GM18858 (cell line): Measurements from ENCODE around the gene LRRC42.

Source experiments
- ATAC-seq: cut with Tn5 transposase; IDR thresholded peaks from one replicate; pipeline ENCODE4 v1.9.1; 2021; ENCODE audit not compliant: unreplicated experiment

LRRC42 gene

GRCh38 chr1:53938136-53938830 is 7.9 kb upstream of the LRRC42 start:
- ATAC-seq: no peak

DNA sequence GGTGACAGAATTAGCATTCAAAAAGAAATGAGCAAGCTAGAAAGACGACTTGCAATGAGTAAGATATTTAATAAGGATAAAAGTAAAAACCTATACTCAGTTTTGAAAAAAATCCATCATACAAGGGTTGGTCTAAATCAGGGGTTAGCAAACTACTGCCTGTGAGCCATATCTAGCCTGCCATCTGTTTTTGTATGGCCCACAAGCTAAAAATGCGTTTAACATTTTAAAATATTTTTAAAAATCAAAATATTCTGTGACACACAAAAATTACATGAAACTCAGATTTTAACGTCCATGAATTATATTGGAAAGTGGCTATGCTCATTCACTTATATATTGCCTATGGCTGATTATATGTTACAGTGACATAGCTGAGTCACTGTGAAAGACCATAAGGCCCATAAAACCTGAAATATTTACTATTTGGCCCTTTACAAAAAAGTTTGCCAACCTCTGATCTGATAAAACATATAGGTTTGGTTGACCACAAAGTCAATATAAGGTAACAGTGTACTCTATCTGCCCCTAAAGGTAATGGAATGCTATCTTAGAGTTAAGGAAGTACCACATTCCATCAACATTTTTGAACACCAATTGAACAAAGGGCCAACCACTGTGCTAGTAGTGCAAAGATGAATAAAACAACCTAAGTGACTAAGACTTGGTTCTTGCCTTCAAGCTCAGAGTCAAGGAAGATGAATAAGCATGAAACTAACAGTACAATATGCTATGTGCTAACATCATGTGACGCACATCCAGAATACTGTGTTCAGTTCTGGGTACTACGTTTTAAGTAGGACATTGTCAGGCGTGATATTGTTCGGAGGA is 3.8 kb upstream of the LRRC42 start:
- ATAC-seq: no peak

DNA sequence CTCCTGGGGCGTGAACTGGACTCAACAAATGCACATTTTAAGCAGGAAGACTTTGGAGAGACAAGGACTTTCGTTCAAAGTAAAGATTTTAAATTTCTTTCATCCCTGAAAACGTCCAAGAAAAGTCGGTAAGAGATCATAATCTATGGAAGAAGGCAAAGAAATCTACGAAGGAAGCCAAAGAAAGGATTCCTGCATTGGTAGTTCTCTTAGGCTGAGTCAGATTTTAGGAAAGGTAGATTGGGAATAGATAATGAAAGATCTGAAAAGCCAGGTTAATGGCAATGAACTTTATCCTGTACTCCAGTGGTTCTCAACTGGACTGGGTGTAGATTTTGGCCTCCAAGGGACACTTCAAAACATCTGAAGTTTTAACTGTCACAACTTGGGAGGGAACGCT is 3.1 kb upstream of the LRRC42 start:
- no peak for ATAC-seq

GRCh38 chr1:53943490-53944043 is 2.6 kb upstream of the LRRC42 start:
- no peak for ATAC-seq

GRCh38 chr1:53944469-53945182 is 1.5 kb upstream of the LRRC42 start:
- no peak for ATAC-seq

DNA sequence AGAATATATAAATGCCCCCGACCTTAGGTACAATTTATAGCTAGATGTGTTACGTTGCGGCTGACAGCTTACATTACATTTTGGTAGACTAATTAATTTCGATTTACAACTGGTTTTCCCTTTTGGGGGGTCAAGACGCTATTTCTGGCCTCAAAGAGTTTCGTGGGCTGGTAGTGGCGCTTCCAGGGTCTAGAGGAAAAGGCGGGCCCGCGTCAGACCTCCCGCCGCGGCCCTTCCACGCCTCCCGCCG is 1.0 kb upstream of the LRRC42 start:
- no peak for ATAC-seq

DNA sequence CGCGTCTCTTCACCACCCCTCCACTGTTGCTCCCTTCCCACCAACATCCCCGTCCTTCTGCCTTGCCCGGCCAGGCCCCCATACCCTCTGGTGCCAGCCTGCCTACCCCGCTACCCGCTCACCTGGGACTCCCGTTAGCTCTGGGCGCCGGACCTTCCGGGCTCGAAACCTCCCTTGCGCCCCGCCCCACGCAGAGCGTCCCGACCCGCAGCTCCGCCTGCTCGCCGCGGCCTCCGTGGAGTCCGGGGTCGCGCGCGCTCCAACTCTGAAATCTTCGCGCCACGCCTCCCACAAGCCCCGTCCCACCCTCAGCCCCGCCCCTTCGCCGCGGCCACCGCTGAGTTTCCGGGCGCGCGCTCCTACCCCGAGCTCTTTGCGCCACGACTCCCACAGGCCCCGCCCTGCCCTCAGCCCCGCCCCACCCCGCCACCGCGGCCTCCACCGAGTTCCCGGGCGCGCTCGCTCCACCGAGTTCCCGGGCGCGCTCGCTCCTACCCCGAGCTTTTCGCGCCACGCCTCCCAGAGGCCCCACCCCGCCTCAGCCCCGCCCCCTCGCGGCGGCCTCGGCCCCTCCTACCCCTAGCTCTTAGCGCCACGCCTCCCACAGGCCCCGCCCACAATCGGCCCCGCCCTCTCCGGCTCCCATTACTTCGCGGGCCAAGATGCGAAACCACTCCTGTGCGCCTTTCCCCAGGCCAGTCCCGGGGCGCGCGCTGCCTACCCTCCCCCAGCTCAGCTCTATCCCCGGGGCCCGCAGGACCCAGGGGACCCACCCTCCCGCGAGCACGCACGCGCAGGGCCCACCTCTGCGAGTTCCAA is 508 bp upstream of the LRRC42 start, which contains the start of gene IFT25:
TSS of gene IFT25 (minus strand) at position 267 of the 819 bp plus-strand sequence. CDS start 5,617 bp downstream, outside the sequence.
- peak; percentile 50 for ATAC-seq

DNA sequence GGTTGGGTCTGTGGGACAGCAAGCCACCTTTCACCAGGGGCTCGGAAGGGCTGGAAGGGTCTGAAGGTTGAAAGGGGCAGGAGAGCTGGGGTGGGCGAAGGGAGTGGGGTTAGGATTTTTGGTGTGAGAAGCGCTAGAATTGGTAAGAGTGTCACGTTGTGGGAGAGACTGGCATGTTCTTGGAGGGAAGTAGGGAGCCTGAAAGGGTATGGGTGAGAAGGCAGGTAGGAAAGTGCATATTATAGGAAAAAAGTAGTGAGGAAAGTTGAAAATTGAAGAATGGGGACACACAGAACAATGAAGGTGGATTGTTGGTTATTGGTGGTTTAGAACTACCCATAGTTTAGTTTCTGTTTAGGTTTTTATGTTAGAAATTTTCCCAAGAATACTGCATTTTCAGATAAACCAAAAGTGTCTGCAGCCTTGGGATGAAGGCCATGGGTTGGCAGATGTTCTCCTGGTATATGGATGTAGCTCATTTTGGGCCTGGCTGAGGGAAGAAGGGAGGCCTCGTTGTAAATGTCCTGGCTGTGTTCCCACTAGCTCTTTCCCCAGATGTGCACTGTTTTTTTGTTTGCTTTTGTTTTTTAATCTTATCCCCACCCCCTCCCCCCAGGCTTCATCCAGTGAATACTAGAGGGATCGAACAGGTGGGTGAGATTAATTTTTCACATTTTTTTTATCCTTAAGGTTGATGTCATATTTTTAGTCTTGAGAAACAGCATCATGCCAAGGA is 1.2 kb downstream of the LRRC42 start:
- ATAC-seq: no peak

- ATAC-seq: no peak
These were observed 2.1 kb downstream of the LRRC42 start for GRCh38 chr1:53948291-53948690.

DNA sequence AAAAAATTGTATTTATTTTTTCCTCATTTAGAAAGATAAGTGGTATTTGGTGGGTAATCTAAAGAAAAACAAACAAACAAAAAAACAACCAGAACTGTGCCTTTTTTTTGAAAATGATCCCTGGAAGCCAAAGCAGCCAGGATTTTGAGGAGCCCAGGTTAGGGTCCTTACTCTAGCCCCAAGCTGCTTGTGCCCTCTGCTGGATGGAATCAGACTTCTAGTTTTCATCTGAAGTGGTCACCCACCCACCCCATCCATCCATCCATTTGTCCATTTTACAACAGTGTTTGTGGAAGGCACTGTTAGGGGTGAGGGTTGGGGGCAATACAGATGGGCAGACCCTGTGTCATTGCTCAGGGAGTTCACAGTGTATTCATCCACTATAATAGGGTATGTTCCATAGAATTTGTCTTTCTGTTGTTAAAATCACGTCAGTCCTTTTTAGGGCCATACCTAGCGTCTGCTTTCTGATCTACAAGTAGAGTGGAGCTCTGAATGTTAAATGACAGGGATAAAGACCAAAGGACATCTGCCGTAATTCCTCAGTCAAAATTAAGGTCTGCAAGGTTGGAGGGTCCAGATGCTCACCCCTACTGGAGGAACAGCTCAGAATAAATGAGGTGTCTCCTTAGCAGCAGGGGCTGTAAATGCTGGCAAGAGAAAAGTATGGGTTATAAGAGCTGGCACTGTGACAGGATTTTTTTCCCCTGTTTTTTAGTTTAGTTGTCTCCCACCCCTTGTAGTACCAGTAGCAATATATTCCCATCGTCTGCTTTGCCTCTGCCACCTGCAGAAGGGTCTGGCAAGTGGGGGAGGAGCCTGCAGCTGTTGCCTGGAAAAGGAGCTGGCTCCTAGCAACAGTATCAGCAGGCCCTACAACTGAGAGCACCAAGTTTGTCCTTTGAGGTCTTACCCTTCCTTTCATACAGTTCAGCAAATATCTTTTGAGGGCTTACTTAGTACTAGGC is 3.2 kb downstream of the LRRC42 start:
- ATAC-seq: no peak

- no peak for ATAC-seq
These were observed 5.5 kb downstream of the LRRC42 start for GRCh38 chr1:53951697-53952096.

- ATAC-seq: no peak
These were observed 8.0 kb downstream of the LRRC42 start for GRCh38 chr1:53954128-53954527.

DNA sequence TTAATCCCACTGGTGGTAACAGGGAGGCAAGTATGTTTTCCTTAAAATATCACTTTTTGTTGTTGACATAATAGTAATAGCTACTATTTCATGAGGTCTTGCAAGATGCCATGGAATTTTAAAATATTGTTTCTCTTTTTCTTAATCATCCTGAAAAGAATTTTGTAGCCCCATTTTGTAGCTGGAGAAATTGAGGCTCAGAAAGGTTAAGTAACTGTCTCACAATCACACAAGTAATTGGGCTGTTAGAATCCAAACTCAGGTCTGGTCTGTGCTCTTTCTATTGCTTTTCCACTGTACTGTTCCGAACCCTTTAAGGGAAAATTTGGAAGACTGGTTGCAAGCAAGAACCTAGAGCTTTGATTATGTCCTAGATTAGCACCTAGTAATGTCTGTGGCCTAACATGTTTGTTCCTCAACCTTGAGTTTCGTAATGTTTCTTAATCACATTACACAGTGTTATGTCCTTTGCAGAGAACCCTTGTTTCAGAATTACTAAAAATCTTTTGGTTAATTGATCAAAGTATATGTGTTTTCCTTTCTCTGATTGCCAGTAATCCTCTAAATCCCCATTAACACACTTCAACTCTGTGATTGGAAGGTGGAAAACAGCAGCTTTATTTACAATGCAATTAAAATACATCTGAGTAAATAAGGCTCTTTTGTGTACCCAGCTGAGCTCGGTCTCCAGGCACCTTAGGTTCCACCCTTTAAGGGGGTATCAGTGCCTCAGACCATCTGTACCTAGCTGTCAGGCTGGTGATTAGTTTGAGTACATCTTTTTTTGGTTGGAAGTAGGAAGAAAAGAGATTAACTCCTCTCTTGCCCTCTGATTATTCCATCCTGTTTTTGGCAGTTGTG is 10.4 kb downstream of the LRRC42 start:
- no peak for ATAC-seq

GRCh38 chr1:53957194-53957818 is 11.2 kb downstream of the LRRC42 start:
- no peak for ATAC-seq

GRCh38 chr1:53959664-53960250 is 13.6 kb downstream of the LRRC42 start:
- ATAC-seq: no peak

DNA sequence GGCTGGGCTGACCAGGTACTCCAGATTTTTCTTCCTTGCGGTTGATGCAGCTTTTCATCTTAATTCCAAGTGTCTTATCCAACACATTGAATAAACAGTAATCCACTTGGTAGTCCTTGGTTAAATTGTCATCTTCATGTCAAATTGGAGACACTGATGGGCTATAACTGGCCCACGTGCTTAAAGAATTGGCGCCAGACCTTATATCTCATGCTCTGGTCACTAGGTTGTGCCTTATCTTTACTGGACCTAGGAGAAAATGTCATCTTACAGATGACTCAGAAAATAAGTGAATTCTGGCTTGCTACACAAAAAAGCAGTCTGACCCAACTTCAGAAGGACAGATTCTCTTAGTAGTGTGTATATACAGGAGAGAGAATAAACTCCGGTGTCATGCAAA is 16.2 kb downstream of the LRRC42 start:
- no peak for ATAC-seq

DNA sequence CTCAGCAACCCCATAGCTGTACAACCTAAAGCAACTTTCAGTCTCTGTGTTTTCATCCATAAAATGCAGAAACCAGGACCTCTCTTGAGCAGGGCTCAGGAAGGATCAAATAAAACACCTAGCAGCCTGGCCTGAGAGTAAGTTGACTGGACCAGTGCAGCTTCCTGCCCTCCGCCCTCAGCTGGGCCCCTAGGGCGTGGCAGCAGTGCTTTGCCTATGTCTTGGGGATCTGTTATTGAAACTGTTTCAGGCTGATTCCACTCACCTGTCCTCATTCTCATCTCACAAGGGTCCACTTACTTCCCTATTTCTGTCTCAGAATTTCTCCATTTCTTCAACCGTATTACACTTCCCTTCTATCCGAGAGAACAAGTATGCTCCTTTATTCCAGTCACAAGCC is 17.3 kb downstream of the LRRC42 start:
- no peak for ATAC-seq
